ENCODE measurements around the gene PRRX2. TPM values are rescaled to one million over a fixed set of nuclear protein-coding genes. Genes with fewer than 3 reads are reported as not detected.

Gene PRRX2
- total and polyA plus RNA-seq, 7 donors, result 0.46 to 4.7 (median 2.0) TPM; not detected in 1

DNA sequence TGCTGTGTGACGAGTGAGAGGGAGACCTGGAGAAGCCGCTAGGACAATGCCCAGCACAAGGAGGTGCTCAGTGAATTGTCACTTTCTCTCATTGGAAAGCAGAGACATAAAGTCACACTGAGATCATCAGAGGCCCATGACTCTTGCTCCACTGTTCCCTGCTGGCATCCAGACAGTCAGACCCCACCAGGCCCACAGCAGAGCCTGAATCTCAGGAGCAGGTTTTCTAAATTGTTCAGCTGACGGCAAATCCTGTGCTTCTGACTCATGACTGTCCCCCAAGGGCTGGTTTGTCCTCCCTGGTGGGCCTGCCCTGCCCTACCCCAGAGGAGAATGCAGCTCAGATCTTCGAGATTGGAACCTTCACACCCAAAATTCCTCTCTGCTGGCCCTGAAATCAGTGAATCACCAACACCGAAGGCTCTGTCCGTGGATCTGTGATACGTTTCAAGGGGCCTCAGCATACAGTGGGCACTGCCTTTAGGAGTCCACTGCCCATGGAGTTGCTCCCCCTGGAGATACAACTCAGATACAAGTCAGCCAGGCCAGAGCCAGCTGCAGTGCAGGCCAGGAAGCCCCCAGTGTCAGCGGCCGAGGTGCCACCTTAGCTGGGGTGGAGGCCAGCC, 84.7 kb downstream of the PRRX2 start:
- intact Hi-C loops (cut with DNase I), result no loop called here
- WGBS, 2 donors, result 91% methylated on average over 9 of the region's 9 CpGs
- Histone ChIP-seq H3K27me3 (peaks cover 0 to 6% (median 0%) of the 10 kb centered on the region in 3 donors), H3K27ac (peak overlapping the region in 1 of 4 donors; percentile 38), H3K4me3 (no peak overlapping the region), H3K36me3 (no peaks in the 10 kb centered on the region), H3K9me3 (no peaks in the 10 kb centered on the region), H3K4me1 (peaks cover 0 to 18% (median 14%) of the 10 kb centered on the region in 4 donors)
- no peak for DNase-seq
- TF ChIP-seq POLR2A (IDR thresholded peaks at IDR 0.05) (no peak), EP300 (IDR thresholded peaks at IDR 0.05) (no peak), POLR2AphosphoS5 (IDR thresholded peaks at IDR 0.05) (no peak)
- TF ChIP-seq, protein P1, sequence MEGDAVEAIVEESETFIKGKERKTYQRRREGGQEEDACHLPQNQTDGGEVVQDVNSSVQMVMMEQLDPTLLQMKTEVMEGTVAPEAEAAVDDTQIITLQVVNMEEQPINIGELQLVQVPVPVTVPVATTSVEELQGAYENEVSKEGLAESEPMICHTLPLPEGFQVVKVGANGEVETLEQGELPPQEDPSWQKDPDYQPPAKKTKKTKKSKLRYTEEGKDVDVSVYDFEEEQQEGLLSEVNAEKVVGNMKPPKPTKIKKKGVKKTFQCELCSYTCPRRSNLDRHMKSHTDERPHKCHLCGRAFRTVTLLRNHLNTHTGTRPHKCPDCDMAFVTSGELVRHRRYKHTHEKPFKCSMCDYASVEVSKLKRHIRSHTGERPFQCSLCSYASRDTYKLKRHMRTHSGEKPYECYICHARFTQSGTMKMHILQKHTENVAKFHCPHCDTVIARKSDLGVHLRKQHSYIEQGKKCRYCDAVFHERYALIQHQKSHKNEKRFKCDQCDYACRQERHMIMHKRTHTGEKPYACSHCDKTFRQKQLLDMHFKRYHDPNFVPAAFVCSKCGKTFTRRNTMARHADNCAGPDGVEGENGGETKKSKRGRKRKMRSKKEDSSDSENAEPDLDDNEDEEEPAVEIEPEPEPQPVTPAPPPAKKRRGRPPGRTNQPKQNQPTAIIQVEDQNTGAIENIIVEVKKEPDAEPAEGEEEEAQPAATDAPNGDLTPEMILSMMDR (IDR thresholded peaks at IDR 0.05), result no peak

DNA sequence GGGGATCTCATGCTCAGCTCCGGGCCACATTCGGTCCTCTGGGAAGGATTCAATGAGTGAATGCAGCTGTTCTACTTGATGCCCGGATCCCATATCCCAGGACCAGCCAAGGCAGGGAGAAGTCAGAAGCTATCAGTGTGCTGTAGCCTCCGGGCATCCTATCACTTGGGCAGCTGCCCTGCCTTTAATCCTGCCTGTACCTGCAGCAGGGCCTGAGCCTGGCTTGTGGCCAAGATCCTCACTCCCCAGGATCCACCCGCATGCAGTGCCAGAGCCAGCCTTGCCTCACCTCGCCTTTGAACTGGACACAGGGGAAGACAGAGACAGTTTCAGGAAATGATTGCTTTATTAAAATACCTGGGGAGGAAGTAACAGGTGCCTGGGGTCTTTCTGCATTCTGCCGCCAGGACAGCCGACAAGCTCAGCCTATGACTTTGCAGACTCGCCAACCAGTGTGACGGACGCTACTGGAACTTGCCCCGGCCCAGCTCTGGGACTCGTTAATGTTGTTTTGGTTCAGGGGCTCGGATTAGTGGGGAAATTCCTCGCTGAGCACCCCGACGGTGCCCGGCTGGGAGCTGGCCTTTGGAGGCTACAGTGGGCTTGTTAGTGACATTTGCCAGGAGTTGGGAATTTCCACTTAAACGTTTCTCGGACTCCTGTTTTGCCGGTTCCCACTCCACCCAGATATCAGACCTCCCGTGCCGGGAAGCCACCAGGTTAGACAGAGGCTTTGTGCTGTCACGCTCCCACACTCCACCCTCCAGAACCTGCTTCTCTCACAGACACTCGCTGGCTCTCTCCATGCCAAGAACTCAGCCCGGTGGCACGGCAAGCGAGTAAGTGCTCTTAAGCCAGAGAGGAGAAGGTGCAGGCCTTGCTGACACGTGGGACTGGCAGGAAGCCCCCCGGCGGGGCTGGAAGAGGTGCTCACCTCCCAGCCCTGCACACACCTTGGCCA, 86.7 kb downstream of the PRRX2 start:
- TF ChIP-seq POLR2AphosphoS5 (IDR thresholded peaks at IDR 0.05) (no peak), POLR2A (IDR thresholded peaks at IDR 0.05) (no peak), EP300 (IDR thresholded peaks at IDR 0.05) (no peak)
- TF ChIP-seq, protein P1 (IDR thresholded peaks at IDR 0.05), result no peak
- no peak for DNase-seq
- Histone ChIP-seq H3K36me3 (no peaks in the 10 kb centered on the region), H3K27me3 (peaks cover 0 to 6% (median 0%) of the 10 kb centered on the region in 3 donors), H3K27ac (peak overlapping the region in 3 of 4 donors; percentile 9 to 43 (median 23)), H3K4me1 (peaks cover 0 to 18% (median 14%) of the 10 kb centered on the region in 4 donors), H3K4me3 (peak overlapping the region; percentile 18 to 39 (median 29)), H3K9me3 (no peaks in the 10 kb centered on the region)
- intact Hi-C loops (cut with DNase I), result no loop called here
- 15 to 53% methylated on average over 31 of the region's 31 CpGs for WGBS, 2 donors

DNA sequence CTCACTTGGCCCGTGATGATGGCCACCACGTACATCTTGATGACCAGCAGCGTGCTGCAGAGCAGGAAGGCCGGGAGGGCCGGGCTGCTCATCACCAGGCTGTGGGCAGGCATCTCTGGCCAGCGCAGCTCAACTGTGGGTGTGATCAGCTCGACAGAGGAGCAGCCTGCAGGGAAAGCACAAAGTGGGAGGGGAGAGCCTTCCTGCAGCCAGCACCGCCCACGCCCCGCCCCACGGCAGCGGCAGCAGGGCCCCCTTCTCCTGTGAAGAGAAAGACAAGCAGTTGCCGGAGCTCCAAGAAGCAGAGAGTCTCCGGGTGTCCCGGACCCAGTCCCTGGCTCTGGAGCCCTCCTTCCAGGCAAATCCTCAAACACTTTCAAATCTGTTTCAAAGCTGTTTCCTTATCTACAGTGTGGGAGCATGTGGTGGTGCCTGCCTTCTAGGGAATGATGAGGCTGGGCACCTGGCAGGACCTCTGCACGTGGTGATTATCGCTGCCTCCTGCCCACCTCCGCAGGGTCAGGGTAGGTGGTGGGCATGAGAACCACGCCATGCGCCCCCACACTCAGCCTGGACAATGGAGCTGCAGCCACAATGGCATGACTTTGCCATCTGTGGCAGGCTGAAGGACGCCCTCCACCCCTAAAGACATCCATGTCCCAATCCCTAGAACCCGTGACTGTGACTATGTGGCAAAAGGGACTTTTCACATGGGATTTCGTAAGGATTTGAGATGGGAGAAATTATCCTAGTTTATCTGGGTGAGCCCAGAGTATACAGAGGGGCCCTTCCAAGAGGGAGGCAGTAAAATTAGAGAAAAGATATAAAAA, 87.7 kb downstream of the PRRX2 start, which contains the start of gene PTGES:
Gene PTGES (minus strand): TSS at position 143 of the 830 bp plus-strand sequence. CDS start 30 bp downstream, at position 113.
- peaks cover 0 to 18% (median 14%) of the 10 kb centered on the region in 4 donors for H3K4me1 ChIP-seq
- no peaks in the 10 kb centered on the region for H3K36me3 ChIP-seq
- TF ChIP-seq EP300 (IDR thresholded peaks at IDR 0.05), result no peak
- peak in 3 of 4 donors; percentile 44 to 72 (median 55) for TF ChIP-seq POLR2AphosphoS5 (IDR thresholded peaks at IDR 0.05)
- peak within 1 kb of the TSS in 3 of 4 donors; percentile 9 to 43 (median 23) for H3K27ac ChIP-seq
- DNase-seq, result peak; percentile 89
- H3K4me3 ChIP-seq, result peak within 1 kb of the TSS; percentile 18 to 39 (median 29)
- intact Hi-C loops (cut with DNase I), result no loop called here
- peaks cover 0 to 6% (median 0%) of the 10 kb centered on the region in 3 donors for H3K27me3 ChIP-seq
- WGBS, 2 donors, result 21 to 23% methylated on average over 23 of the region's 23 CpGs
- H3K9me3 ChIP-seq, result no peaks in the 10 kb centered on the region

- 73 to 86% methylated on average over 5 of the region's 5 CpGs for WGBS, 2 donors
- intact Hi-C loops (cut with DNase I), result no loop called here
- Histone ChIP-seq H3K27ac (no peak overlapping the region), H3K36me3 (no peaks in the 10 kb centered on the region), H3K9me3 (no peaks in the 10 kb centered on the region), H3K4me3 (no peak overlapping the region), H3K27me3 (peaks cover 0 to 6% (median 0%) of the 10 kb centered on the region in 3 donors), H3K4me1 (peaks cover 0 to 18% (median 14%) of the 10 kb centered on the region in 4 donors)
- TF ChIP-seq POLR2A (IDR thresholded peaks at IDR 0.05), result no peak
- TF ChIP-seq EP300 (IDR thresholded peaks at IDR 0.05), result no peak
- TF ChIP-seq, protein P1 (IDR thresholded peaks at IDR 0.05), result no peak
- no peak for TF ChIP-seq POLR2AphosphoS5 (IDR thresholded peaks at IDR 0.05)
- DNase-seq, result no peak
Observed at GRCh38 chr9:129755151-129755550, 89.7 kb downstream of the PRRX2 start.

Data from sigmoid colon (tissue), 7 donors.